GM04503 (cell line): ENCODE results near the gene TMEM45B.
"Not testable (repeated sequence)": the region's sequence is repeated elsewhere in the genome, so short reads cannot be mapped to it uniquely, and the experiment has no call there.

Source experiments
- DNase-seq: peaks from one replicate; pipeline ENCODE4 v3.0.0-alpha.2; 2012; ENCODE audit warnings: low read depth

TMEM45B gene

DNA sequence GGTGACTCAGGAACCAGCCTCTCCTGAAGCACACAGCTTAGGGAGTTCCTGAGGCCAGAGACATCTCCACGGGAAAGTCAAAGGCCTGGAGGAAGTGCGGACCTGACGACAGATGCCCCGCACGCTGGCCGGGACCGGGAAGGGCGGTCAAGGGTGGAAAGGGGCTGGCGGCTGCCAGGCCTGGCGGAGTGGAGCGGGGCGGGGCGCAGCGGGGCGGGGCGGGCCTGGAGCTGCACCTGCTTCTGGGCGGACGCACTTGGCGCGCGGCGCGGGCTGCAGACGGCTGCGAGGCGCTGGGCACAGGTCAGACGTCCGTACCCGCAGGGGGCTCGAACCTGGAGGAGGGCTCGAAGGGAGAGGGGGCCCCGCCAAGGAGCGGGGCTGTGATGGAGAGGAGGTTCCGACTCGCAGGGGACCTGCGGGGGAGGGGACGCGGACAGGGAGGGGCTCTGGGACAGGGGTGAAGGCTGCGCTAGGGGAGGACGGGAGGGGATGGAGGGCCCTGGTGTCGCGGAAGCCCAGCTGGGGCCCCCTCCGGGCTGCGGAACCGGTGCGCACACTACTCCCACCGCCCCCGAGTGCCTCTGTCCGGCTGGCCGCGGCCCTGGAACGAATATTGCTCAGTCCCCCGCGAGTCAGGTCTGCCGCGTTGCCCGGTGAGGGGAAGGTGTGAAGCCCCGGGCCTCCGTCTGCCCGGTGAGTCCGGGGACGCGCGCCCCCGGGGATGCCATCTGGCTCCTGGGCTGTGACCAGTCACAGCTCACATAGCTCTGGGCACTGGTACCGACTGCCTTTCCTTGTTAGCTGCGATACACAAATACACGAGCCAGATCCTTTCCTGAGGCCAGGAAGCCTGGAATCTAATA lies at the start of gene TMEM45B:
TSS of gene TMEM45B (plus strand) at position 253 of the 866 bp plus-strand sequence. CDS start 36,635 bp downstream, outside the sequence.
- no peak for DNase-seq

DNA sequence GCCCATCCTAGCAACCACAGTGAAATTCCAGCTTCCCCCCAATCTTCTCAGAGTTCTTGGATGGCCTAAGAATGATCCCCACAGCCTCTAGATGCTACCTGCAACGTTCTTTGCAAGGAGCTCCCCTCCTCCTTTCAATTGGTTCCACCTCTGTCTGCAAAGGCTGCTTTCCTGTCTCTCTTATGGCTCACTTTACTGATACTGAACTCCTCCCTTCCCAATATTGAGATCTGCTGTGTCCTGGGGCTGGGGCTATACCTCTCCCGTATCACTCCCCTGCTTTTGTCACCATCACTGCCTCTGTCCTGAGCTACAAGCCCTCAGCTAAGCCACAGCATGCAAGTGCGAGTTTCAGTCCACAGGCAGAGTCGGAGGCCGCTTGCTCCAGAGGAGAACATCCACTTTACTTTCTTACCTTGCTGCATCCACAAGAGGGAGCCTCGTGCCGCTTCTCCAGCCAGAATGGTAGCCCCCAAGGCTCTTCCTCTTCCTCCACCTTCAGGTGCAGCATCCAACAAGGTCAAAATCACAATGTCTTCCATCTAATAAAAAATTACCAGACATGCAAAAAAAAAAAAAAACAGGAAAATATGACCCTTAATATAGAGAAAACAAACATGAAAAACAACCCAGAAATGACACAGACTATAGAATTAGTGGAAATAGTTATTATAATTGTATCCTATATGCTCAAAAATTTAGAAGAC lies 48.6 kb upstream of the TMEM45B start:
- DNase-seq = no peak

DNA sequence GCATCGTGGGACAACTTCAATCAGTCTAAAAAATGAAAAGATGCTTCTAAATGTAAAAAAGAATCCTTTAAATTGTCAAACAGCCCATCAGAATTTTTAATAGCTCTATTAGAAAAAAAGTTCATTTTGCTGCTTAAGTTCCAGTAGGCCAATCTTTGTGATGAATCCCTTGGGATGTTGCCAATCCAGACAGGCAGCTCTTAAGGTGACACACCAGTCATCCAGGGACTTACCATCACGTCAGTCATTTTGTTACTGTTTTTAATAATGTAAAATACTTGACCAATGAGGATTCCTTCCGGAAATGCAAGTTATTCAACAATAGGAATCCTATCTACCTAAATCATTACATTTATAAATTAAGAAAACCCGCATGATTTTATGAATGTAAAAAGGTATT lies 47.8 kb upstream of the TMEM45B start:
- no peak for DNase-seq

DNA sequence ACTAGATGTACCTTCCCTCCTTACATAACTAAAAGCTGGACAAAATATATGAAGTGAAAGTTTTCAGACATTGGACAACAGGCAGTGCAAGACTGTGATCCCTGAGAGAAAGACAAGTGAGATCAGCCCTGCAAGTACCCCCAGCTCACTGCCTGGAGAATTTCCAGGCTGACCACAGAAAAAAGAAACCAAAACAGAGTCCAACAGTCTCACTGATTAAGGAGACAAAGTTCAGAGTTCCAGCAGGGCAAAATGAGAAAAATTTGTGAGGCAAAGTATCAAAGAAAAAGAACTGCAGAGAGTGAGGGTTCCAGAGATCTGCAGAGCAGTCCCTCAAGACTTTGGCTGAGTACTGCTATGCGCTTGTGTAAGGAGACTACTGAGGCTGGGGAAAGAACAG lies 47.3 kb upstream of the TMEM45B start:
- no peak for DNase-seq

DNA sequence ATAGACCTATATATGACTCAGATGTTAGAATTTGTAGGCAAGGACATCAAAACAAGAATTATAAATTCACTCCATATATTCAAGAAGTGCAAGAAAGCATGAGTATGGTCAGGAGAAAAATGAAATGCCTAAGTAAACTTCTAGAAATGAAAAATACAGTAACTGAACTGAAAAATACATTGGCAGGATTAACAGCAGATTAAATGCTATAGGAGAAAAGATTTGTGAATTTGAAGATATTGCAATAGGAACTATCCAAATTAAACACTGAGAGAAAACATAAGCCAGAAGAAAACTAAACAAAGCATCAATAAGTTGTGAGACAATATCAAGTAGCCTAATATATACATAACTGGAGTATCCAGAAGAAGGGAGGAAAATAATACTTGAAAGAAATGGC lies 46.6 kb upstream of the TMEM45B start:
- no peak for DNase-seq

DNA sequence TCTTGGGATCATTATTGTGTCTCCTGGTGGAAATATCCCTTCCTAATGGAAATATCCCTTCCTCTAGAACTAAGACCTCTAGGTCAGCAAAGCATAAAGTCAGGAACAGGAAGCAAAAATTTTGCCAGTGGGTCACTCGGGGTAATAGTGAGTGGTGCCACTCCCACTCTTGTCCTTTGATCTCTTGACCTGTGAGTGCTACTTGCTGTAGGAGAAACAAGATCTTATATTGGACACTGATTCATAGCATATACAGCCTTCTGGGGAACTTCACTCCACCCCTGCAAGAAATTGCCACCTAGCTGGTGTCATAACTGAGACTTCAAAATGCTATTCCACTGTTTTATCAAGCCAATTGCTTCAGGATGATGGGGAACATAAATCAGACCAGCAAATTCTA lies 44.7 kb upstream of the TMEM45B start:
- DNase-seq = no peak

DNA sequence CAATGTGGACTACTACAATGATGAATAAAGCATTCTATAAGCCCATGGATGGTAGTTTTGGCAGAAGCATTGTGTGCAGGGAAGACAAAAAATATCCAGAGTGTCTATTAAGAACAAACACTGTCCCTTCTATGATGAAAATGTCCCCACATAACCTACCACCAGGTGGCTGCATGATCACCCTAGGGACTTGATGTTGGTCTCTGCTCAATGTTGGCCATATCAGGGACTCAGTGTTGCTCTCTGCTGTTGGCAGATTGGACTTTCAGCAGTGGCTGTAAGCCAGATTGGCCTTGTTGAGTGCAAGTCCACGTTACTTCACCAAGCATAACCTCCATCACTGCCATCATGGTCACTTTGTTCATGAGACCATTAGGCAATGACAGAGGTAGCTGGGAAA lies 44.2 kb upstream of the TMEM45B start:
- DNase-seq = not testable (repeated sequence)

DNA sequence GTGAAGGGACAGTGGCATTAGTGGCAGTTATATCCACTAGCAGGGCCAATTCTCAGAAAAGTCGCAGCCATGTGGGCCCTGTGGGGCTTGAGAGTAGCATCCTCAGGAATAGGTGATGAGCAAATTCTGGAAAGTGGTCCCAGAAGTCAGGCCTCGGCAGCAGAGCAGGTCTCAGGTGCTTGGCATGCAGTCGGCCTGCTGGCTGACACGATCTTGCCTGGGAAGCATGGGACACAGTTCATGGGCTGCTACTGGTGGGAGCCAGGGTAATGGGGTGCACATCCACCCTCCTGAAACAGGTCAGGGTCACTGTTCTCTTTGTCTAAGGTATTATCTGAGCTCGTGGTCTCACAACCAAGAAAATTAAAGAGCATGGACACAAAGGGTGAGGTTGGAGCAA lies 36.8 kb upstream of the TMEM45B start:
- DNase-seq = no peak

DNA sequence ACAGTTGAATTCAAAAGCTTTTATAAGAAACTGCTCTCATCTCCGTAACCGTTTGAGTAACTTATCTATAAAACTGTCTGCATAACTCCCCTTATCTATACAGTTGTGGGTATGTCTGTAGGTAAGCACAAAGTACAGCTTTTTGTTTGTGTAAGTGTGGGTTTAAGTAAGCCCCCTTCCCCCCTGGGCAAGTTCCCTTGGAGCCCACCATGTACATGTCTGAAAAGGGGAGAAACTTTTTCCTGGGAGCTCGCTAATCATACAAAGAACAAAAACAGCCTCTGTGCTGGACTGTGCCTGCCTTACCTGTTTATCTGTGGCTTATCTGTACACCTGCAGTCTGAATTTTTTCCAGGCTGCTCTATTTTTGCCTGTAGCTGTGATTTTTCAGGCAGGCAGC lies 36.3 kb upstream of the TMEM45B start:
- no peak for DNase-seq

DNA sequence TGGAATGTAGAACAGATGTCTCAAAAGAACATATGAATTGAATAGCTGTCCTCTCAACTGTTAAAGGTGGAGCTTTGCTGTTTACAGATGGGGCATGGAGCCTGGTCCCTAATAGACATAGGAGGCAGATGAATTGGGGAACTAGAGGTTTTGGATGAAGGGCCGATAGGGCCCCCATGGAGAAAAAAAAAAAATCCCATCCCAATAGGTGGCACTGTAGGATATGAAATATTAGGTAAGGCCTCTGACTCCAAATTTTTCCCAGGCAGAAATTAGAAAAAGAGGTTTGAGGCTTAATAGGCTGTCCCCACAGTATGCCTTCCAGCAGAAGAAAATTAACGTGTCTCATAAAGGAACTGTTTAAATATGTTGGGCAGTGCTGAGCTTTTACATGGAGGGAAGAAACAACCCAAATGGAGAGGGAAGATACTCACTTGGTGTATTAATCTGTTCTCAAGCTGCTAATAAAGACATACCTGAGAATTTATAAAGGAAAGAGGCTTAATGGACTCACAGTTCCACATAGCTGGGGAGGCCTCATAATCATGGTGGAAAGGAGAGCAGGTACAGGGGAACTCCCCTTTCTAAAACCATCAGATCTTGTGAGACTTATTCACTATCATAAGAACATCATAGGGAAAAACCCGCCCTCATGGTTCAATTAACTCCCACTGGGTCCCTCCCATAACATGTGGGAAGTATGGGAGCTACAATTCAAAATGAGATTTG lies 30.1 kb upstream of the TMEM45B start:
- DNase-seq = no peak

DNA sequence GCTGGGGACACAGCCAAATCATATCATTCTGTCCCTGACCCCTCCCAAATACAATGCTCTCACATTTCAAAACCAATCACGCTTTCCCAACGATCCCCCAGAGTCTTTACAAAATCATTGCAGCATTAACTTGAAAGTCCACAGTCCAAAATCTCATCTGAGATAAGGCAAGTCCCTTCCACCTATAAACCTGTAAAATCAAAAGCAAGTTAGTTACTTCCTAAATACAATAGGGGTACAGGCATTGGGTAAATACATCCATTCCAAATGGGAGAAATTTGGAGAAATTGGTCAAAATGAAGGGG lies 29.6 kb upstream of the TMEM45B start:
- not testable (repeated sequence) for DNase-seq

DNA sequence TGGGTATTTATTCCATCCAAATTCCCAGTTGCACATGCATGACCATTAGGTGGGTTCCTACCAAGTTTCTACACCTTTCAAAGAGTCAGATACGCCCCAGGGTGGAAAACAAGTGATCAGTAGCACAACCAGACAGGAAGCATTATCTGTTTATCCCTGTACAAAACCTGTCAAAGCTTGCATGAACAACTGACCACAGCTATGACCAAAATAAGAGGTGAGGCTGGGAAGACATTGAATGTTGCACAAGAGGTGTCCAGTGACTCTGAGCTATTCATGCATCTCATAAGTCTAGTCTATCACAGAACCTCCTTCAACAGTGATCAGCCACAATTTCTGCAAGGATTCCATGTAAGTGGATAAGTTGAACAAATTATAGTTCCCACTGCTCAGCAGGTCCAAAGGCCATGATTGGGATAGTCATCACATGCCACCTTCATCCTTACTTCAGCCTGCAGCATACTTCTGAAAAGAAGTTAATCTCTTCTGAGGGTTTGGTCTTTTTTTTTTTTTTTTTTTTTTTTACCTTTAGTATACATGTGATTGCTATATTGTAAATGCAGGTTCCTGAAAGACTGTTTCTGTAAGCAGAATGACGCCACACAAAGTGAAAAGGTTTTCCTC lies 28.0 kb upstream of the TMEM45B start:
- no peak for DNase-seq

DNA sequence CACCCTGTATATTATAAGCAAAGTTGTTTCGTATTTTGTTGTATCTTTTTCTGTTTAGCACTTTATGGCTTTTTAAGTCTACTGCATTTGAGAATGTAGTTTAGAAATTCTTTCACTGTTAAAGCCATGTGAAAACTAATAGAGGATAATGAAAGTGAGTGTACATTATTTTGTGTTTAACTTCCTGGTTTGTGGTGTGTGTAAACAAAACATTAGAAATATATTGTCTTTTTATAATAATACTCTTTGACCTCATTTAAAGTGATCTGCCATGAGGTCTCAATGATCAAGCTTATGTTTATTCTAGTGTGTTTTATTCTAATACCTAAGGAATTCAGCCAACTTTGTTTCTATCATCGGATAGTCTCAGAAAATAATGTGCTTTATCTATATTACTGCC lies 27.4 kb upstream of the TMEM45B start:
- DNase-seq = no peak

DNA sequence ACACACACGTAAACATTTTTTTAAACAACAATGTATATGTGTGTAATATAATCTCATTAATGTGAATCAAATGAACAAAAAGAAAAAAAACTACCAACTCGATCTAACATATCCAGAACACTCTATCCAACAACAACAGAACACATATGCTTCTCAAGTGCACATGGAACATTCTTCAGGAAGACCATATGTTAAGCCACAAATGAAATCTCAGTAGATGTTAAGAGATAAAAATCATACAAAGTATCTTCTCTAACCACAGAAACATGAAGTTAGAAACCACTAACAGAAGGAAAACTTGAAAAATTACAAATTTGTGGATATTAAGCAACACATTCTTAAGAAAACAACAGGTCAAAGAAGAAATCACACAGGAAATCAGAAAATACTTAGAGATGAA lies 25.5 kb upstream of the TMEM45B start:
- DNase-seq = no peak

DNA sequence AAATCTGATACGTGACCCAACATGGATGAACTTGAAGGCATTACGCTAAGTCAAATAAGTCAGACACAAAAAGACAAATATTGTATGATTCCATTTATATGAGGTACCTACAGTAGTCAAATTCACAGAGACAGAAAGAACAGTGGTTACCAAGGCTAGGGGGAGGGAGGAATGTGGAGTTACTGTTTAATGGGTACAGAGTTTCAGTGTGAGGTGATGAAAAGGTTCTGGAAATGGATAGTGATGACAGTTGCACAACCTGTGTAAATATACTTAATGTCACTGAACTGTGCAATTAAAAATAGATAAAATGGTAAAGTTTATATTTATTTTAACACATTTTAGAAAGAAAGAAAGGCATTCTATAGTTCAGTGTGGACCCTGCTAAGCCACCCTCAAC lies 24.1 kb upstream of the TMEM45B start:
- no peak for DNase-seq

DNA sequence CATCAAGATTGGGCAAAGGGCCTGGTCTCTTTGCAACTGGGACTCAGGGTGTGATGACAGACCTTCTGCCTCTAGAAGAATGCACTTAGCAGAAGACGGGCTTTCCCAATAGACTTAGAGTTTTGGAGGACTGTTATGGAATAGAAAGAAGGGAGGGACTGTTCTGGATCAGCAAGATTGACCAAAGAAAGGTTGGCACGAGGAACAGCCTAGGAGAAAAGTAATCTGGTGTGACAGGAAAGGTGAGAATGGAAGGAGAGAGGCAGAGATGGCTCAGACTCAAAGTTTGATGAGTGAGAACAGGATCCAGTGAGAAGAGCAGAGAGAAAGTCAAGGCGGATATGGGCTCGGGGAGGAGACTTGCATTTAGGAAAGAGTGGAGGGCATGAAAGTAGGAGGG lies 23.0 kb upstream of the TMEM45B start:
- no peak for DNase-seq

DNA sequence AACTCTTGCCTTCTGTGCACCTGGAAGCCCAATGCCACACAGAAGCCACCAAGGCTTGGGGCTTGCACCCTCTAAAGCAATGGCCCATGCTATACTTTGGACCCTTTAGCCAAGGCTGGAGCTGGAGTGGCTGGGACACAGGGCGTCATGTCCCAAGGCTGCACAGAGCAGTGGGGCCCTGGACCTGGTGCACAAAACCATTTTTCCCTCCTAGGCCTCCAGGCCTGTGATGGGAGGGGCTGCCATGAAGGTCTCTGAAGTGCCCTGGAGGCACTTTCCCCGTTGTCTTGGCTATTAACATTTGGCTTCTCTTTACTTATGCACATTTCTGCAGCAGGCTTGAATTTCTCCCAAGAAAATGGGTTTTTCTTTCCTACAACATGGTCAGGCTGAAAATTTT lies 20.6 kb upstream of the TMEM45B start:
- DNase-seq = no peak

DNA sequence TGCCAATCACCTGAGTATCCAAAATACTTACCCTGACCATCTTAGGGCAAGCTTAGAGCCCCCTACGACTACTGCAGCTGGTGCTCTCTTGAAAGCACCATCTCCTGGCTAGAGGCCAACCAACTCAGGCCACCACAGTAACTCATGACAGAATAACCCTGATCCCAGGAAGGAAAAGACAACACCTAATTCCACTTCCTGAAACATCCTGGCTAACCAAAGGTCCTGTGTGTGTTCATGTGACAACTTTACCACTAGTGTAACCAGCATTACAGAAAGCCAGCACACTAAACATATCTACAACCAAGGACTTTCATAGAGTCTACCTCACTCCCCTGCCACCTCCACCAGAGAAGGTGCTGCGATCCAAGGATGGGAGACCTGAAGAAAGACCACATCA lies 17.4 kb upstream of the TMEM45B start:
- no peak for DNase-seq

DNA sequence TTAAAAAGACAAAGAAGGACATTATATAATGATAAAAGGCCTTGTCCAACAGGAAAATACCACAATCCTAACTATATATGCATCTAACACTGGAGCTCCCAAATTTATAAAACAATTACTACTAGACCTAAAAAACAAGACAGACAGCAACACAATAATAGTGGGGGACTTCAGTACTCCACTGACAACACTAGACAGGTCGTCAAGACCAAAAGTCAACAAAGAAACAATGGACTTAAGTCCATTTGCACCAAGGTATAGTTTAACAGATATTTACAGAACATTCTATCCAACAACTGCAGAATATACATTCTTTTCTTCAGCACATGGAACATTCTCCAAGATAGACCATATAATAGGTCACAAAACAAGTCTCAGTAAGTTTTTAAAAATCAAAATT lies 15.5 kb upstream of the TMEM45B start:
- not testable (repeated sequence) for DNase-seq

DNA sequence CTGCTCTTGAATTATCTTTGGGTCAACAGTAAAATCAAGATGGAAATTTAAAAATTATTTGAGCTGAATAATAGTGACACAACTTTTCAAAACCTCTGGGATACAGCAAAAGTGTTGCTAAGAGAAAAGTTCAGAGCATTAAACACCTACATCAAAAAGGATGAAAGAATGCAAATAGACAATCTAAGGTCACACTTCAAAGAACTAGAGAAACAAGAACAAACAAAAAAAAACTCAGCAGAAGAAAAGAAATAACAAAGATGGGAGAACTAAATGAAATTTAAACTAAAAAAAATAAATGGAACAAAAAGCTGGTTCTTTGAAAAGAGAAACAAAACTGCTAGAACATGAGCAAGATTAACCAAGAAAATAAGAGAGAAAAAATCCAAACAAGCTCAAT lies 15.0 kb upstream of the TMEM45B start:
- no peak for DNase-seq

DNA sequence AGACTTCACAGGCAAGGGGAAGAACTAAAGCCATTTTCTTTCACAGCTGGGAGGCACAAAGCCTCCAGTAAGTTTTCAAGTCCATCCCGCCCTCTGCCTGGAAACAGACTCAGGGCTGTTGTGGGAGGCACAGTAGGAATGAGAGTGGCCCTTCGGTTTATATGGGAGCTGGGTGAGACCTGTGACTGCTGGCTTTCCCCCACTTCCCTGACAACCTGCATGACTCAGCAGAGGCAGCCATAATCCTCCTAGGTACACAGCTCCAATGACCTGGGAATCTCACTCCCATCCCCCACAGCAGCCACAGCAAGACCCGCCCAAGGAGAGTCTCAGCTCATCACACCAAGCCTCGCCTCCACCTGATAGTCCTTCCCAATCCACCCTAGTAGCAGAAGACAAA lies 12.1 kb upstream of the TMEM45B start:
- no peak for DNase-seq

DNA sequence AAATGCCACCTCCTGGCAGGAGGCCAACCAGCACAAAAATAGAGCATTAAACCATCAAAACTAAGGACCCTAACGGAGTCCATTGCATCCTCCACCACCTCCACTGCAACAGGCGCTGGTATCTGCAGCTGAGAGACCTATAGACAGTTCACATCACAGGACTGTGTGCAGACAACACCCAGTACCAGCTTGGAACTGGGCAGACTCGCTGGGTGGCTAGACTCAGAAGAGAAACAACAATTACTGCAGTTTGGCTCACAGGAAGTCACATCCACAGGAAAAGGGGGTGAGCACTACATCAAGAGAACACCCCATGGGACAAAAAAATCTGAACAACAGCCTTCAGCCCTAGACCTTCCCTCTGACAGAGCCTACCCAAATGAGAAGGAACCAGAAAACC lies 11.6 kb upstream of the TMEM45B start:
- DNase-seq = no peak

DNA sequence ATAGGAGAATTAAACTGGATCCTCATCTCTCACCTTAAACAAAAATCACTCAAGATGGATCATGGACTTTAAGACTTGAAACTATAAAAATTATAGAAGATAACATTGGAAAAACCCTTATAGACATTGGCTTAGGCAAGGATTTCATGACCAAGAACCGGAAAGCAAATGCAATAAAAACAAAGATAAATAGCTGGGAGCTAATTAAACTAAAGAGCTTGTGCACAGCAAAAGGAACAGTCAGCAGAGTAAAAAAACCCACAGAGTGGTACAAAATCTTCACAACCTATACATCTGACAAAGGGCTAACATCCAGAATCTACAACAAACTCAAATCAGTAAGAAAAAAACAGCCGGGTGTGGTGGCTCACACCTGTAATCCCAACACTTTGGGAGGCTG lies 7.4 kb upstream of the TMEM45B start:
- DNase-seq = not testable (repeated sequence)
